HG02943 (cell line): Measurements from ENCODE around the gene SIMC1.
"Not testable (repeated sequence)": the region's sequence is repeated elsewhere in the genome, so short reads cannot be mapped to it uniquely, and the experiment has no call there.

Experiments used
- ATAC-seq: cut with Tn5 transposase; IDR thresholded peaks from one replicate; pipeline ENCODE4 v1.9.1; 2021; ENCODE audit warnings: mild to moderate bottlenecking, low read depth, moderate library complexity; ENCODE audit not compliant: unreplicated experiment

SIMC1 gene

GRCh38 chr5:176237971-176238644 lies at the start of gene SIMC1:
Gene SIMC1 (plus strand): TSS chr5:176238424. CDS start chr5:176238509, 85 bp downstream.
- peak; percentile 71 for ATAC-seq

- ATAC-seq = no peak
These were observed 49.6 kb upstream of the SIMC1 start for GRCh38 chr5:176188506-176189193.

GRCh38 chr5:176189857-176190256 lies 48.4 kb upstream of the SIMC1 start:
- ATAC-seq = no peak

- no peak for ATAC-seq
These were observed 47.1 kb upstream of the SIMC1 start for GRCh38 chr5:176190886-176191755.

GRCh38 chr5:176192094-176192721 lies 46.0 kb upstream of the SIMC1 start:
- ATAC-seq = no peak

GRCh38 chr5:176192722-176193117 lies 45.5 kb upstream of the SIMC1 start:
- not testable (repeated sequence) for ATAC-seq

- not testable (repeated sequence) for ATAC-seq
These were observed 44.6 kb upstream of the SIMC1 start for GRCh38 chr5:176193636-176194035.

GRCh38 chr5:176194238-176195083 lies 43.8 kb upstream of the SIMC1 start:
- ATAC-seq = not testable (repeated sequence)

GRCh38 chr5:176195084-176195413 lies 43.2 kb upstream of the SIMC1 start:
- ATAC-seq = not testable (repeated sequence)

- ATAC-seq = not testable (repeated sequence)
These were observed 42.6 kb upstream of the SIMC1 start for GRCh38 chr5:176195487-176196207.

- not testable (repeated sequence) for ATAC-seq
These were observed 41.4 kb upstream of the SIMC1 start for GRCh38 chr5:176196781-176197180.

- not testable (repeated sequence) for ATAC-seq
These were observed 40.9 kb upstream of the SIMC1 start for GRCh38 chr5:176197234-176197858.

- ATAC-seq = not testable (repeated sequence)
These were observed 39.9 kb upstream of the SIMC1 start for GRCh38 chr5:176198299-176198698.

- ATAC-seq = not testable (repeated sequence)
These were observed 39.1 kb upstream of the SIMC1 start for GRCh38 chr5:176198991-176199733.

- not testable (repeated sequence) for ATAC-seq
These were observed 38.3 kb upstream of the SIMC1 start for GRCh38 chr5:176199803-176200399.

- no peak for ATAC-seq
These were observed 36.4 kb upstream of the SIMC1 start for GRCh38 chr5:176201811-176202210.

- ATAC-seq = no peak
These were observed 35.1 kb upstream of the SIMC1 start for GRCh38 chr5:176203086-176203485.

- not testable (repeated sequence) for ATAC-seq
These were observed 34.7 kb upstream of the SIMC1 start for GRCh38 chr5:176203535-176203934.
